22Rv1 (cell line): ENCODE measurements around the gene ANGPTL4.

ENCODE experiments used
- CTCF ChIP-seq: fragments of 450-650 bp; IDR thresholded peaks from 2 replicates; pipeline ENCODE4 v1.5.1; 2017; ENCODE audit warnings: mild to moderate bottlenecking
- ZFX ChIP-seq: fragments of 450-650 bp; IDR thresholded peaks from 2 replicates; pipeline ENCODE4 v1.6.1; 2017; ENCODE audit warnings: antibody characterized with exemption, borderline replicate concordance

DNA sequence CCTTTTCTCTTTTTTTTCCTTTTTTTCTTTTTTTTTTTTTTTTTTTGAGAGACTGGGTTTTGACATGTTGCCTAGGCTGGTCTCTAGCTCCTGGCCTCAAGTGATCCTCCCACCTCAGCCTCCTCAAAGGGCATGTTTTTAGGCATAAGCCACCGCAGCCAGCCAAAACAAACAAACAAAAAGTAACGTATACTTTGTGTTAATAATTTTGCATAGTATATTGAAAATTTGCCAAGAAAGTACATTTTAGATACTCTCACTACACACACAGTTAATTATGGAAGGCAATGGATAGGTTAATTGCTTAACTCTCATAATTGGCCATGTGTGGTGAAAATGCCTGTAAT, 24.6 kb downstream of the ANGPTL4 start:
- TF ChIP-seq CTCF (no peak), ZFX (no peak)
